Kidney epithelial cell (primary cell): ENCODE measurements around the gene PFKL. TPM values are rescaled to one million over a fixed set of nuclear protein-coding genes. Genes with fewer than 3 reads are reported as not detected.

Experiments used
- DNase-seq: peaks from one replicate; pipeline ENCODE4 v3.0.0-alpha.2; 2010; ENCODE audit warnings: low read depth
- H3K27me3 ChIP-seq: 2 replicates; pipeline ENCODE4 v1.6.0; 2011; ENCODE audit warnings: low read length; ENCODE audit not compliant: control insufficient read depth, insufficient read depth
- H3K36me3 ChIP-seq: 2 replicates; pipeline ENCODE4 v1.5.1; 2011; ENCODE audit warnings: low read length; ENCODE audit not compliant: control insufficient read depth, insufficient read depth
- H3K4me3 ChIP-seq: 2 replicates; pipeline ENCODE4 v1.5.1; 2011; ENCODE audit warnings: low read depth, mild to moderate bottlenecking, control low read depth, low read length
- total RNA-seq: library from RNA; depleted of rRNA; stranded (reverse); fragments of >200 nt; gene quantifications from 2 replicates; pipeline ENCODE4 v1.2.3, GENCODE V29; 2015
- TF ChIP-seq, protein P1 (sequence below): IDR thresholded peaks from 2 replicates; pipeline ENCODE4 v1.5.1; 2011; ENCODE audit warnings: mild to moderate bottlenecking, moderate library complexity, low read length, control low read depth, inconsistent platforms; ENCODE audit not compliant: insufficient read depth, poor library complexity, severe bottlenecking

PFKL gene
- total RNA-seq, 1 donor from 2014 or later, result 75.8 TPM

- H3K36me3 ChIP-seq, result no peaks in the 10 kb centered on the region
- TF ChIP-seq, protein P1, sequence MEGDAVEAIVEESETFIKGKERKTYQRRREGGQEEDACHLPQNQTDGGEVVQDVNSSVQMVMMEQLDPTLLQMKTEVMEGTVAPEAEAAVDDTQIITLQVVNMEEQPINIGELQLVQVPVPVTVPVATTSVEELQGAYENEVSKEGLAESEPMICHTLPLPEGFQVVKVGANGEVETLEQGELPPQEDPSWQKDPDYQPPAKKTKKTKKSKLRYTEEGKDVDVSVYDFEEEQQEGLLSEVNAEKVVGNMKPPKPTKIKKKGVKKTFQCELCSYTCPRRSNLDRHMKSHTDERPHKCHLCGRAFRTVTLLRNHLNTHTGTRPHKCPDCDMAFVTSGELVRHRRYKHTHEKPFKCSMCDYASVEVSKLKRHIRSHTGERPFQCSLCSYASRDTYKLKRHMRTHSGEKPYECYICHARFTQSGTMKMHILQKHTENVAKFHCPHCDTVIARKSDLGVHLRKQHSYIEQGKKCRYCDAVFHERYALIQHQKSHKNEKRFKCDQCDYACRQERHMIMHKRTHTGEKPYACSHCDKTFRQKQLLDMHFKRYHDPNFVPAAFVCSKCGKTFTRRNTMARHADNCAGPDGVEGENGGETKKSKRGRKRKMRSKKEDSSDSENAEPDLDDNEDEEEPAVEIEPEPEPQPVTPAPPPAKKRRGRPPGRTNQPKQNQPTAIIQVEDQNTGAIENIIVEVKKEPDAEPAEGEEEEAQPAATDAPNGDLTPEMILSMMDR, result no peak
- no peak for DNase-seq
- H3K4me3 ChIP-seq, result no peak overlapping the region
- peaks cover 44% of the 10 kb centered on the region for H3K27me3 ChIP-seq
These were observed 54.1 kb downstream of the PFKL start for GRCh38 chr21:44354001-44354405.

DNA sequence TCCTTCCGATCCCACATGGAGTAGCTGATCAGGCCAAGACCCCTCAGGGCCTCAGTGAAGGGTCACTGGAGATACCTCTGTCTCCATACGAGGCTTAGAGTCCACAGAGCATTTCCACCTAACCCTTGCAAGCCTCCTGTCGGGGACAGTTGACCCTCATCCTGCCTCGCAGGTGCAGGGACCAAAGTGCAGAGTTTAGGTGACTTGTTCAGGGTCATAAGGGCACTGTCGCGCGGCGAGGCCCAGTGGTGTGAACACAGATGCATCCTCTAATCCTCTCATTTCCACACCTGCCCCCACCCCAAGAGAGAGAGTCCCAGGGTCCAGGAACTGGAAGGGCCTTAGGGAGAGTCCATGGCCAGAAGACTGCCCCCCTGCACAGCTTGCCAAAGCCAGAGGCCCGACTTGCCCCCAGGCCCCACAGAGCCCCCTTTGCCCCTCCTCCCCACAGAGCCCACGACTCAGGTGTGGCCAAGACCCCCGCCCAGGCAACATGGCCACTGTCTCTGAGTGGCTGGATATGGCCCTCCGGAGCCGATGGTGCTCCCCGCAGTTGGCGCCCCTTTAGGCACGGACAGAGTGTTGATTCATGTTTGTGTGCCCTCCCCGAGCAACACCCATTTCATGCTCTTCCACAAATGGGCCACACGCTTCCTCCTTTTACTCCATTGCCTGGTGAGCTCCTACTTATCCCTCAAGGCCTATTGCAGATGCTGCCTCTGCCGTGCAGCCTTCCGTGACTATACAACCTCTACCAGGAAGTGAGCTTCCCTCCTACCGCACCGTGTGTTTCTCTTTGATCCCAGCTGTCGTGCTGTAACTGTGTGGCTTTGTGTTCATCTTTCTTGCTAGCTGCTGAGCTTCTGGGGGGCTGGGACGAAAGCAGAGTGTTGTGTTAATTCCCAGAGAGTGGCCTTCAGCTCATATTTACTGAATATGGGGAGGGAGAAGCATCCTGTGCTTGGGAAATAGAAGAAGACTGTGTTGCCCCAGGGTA is 55.2 kb downstream of the PFKL start:
- Histone ChIP-seq H3K36me3 (no peaks in the 10 kb centered on the region), H3K4me3 (no peak overlapping the region), H3K27me3 (peaks cover 34% of the 10 kb centered on the region)
- TF ChIP-seq, protein P1, result no peak
- DNase-seq, result no peak

GRCh38 chr21:44356160-44356559 is 56.3 kb downstream of the PFKL start:
- H3K27me3 ChIP-seq, result peaks cover 27% of the 10 kb centered on the region
- no peak overlapping the region for H3K4me3 ChIP-seq
- DNase-seq, result no peak
- TF ChIP-seq, protein P1, result no peak
- H3K36me3 ChIP-seq, result no peaks in the 10 kb centered on the region

DNA sequence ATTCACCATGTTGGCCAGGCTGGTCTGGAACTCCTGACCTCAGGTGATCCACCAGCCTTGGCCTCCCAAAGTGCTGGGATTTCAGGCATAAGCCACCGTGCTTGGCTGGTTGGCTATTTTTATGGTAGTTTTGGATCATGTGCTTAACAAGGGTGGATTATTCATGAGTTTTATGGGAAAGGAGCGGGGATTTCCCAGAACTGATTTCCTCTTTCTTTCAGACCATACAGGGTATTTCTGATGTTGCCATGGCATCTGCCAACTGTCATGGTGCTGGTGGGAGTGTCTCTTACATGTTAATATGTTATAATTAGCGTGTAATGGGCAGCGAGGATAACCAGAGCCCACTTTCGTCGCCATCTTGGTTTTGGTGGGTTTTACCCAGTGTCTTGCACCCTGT is 56.8 kb downstream of the PFKL start:
- TF ChIP-seq, protein P1, result no peak
- no peak overlapping the region for H3K4me3 ChIP-seq
- no peaks in the 10 kb centered on the region for H3K36me3 ChIP-seq
- no peak for DNase-seq
- peaks cover 23% of the 10 kb centered on the region for H3K27me3 ChIP-seq

- Histone ChIP-seq H3K27me3 (peaks cover 17% of the 10 kb centered on the region), H3K36me3 (no peaks in the 10 kb centered on the region), H3K4me3 (no peak overlapping the region)
- DNase-seq, result no peak
- TF ChIP-seq, protein P1, result no peak
These were observed 57.4 kb downstream of the PFKL start for GRCh38 chr21:44357064-44357837.
